ENCODE data around the gene TECPR2.

TECPR2 gene

DNA sequence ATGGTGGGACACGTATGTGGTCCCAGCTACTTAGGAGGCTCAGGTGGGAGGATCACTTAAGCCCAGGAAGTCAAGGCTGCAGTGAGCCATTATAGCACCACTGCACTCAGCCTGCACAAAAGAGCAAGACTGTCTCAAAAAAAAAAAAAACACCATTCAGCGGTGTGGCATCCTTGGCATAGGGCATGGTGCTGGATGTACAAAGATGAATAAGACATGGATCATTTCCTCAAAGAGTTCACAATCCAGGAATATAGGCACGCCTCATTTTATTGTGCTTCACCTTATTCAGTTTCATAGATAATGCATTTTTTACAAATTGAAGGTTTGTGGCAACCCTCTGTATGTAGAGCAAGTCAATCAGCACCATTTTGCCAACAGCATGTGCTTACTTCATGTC is 6.5 kb upstream of the TECPR2 start:
- no peak for TF ChIP-seq TAF1 (IDR thresholded peaks at IDR 0.05; ENCODE audit: borderline replicate concordance, insufficient read depth, low read length)
- TF ChIP-seq, protein P1, sequence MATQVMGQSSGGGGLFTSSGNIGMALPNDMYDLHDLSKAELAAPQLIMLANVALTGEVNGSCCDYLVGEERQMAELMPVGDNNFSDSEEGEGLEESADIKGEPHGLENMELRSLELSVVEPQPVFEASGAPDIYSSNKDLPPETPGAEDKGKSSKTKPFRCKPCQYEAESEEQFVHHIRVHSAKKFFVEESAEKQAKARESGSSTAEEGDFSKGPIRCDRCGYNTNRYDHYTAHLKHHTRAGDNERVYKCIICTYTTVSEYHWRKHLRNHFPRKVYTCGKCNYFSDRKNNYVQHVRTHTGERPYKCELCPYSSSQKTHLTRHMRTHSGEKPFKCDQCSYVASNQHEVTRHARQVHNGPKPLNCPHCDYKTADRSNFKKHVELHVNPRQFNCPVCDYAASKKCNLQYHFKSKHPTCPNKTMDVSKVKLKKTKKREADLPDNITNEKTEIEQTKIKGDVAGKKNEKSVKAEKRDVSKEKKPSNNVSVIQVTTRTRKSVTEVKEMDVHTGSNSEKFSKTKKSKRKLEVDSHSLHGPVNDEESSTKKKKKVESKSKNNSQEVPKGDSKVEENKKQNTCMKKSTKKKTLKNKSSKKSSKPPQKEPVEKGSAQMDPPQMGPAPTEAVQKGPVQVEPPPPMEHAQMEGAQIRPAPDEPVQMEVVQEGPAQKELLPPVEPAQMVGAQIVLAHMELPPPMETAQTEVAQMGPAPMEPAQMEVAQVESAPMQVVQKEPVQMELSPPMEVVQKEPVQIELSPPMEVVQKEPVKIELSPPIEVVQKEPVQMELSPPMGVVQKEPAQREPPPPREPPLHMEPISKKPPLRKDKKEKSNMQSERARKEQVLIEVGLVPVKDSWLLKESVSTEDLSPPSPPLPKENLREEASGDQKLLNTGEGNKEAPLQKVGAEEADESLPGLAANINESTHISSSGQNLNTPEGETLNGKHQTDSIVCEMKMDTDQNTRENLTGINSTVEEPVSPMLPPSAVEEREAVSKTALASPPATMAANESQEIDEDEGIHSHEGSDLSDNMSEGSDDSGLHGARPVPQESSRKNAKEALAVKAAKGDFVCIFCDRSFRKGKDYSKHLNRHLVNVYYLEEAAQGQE (IDR thresholded peaks at IDR 0.05; ENCODE audit: insufficient read depth in 1 of 2, low read depth in 2 of 2, low read length in 2 of 2), result no peak
- no peak for TF ChIP-seq SIN3A (IDR thresholded peaks at IDR 0.05; ENCODE audit: borderline replicate concordance, insufficient read depth, low read length)
- no peak for TF ChIP-seq POLR2AphosphoS5 (IDR thresholded peaks at IDR 0.05; ENCODE audit: low read depth, low read length)
- TF ChIP-seq FOXP2 (optimal IDR thresholded peaks at IDR 0.05; ENCODE audit: borderline replicate concordance, extremely low read depth, extremely low read length, insufficient read depth), result no peak

DNA sequence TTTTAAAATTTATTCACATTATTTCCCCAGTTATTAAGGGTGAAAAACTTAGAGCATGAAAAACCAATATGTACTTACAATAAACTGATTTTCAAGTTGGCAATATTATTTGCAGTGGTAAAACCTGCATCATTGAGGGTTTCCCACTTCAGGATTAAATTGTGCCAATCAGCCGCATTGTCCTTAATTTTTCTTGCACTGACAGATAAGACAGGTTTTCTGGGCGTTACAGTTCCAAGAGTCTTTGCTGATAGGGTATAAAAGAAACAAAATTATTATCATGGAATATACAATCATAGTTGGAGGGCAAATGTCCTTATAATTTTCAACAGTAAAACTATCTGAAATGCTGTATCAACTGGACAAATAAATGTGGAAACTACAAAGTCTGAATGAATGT is 3.4 kb upstream of the TECPR2 start:
- TF ChIP-seq POLR2AphosphoS5 (IDR thresholded peaks at IDR 0.05; ENCODE audit: low read depth, low read length) (no peak), SIN3A (IDR thresholded peaks at IDR 0.05; ENCODE audit: borderline replicate concordance, insufficient read depth, low read length) (no peak), FOXP2 (optimal IDR thresholded peaks at IDR 0.05; ENCODE audit: borderline replicate concordance, extremely low read depth, extremely low read length, insufficient read depth) (no peak), TAF1 (IDR thresholded peaks at IDR 0.05; ENCODE audit: borderline replicate concordance, insufficient read depth, low read length) (no peak)
- TF ChIP-seq, protein P1 (IDR thresholded peaks at IDR 0.05; ENCODE audit: insufficient read depth in 1 of 2, low read depth in 2 of 2, low read length in 2 of 2), result no peak

DNA sequence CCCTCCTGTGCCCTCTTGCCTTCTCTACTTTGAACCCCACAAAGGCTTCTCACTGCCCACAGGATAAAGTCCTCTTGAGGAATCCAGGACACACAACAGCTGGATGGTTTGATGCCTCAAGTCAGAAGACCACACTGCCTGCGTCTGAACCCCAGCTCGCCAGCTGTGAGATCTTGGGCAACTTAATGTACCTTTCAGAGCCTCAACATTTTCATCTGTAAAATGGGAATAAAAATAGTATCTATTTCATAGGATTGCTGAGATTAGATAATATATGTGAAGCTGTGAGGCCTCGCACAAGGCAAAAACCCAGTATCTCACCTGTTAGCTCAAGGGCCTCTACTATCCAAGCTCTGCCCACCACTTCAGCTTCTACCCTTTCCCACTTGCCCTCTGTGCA is 2.4 kb upstream of the TECPR2 start:
- no peak for TF ChIP-seq TAF1 (IDR thresholded peaks at IDR 0.05; ENCODE audit: borderline replicate concordance, insufficient read depth, low read length)
- TF ChIP-seq FOXP2 (optimal IDR thresholded peaks at IDR 0.05; ENCODE audit: borderline replicate concordance, extremely low read depth, extremely low read length, insufficient read depth), result no peak

DNA sequence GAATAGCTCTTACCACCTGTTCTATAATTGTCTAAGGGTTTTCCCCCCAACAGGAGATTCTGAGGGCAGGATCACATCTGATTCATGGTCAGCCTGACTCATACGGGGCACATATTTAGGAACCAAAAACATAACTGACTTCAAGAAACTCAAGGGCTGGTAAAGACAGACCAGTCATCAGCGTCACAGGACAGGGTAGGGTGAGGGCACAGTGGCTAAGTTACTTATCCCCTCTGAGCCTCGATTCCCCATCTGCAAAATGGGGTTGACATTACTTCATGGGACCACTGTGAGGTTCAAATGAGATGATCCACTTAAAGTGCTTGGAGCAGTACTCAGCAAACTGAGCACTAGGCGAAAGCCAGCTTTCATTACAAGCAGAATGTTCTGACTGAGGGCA is 657 bp upstream of the TECPR2 start:
- TF ChIP-seq TAF1 (IDR thresholded peaks at IDR 0.05; ENCODE audit: borderline replicate concordance, insufficient read depth, low read length) (no peak), POLR2AphosphoS5 (IDR thresholded peaks at IDR 0.05; ENCODE audit: low read depth, low read length) (no peak), SIN3A (IDR thresholded peaks at IDR 0.05; ENCODE audit: borderline replicate concordance, insufficient read depth, low read length) (no peak), FOXP2 (optimal IDR thresholded peaks at IDR 0.05; ENCODE audit: borderline replicate concordance, extremely low read depth, extremely low read length, insufficient read depth) (no peak)
- TF ChIP-seq, protein P1 (IDR thresholded peaks at IDR 0.05; ENCODE audit: insufficient read depth in 1 of 2, low read depth in 2 of 2, low read length in 2 of 2), result no peak

DNA sequence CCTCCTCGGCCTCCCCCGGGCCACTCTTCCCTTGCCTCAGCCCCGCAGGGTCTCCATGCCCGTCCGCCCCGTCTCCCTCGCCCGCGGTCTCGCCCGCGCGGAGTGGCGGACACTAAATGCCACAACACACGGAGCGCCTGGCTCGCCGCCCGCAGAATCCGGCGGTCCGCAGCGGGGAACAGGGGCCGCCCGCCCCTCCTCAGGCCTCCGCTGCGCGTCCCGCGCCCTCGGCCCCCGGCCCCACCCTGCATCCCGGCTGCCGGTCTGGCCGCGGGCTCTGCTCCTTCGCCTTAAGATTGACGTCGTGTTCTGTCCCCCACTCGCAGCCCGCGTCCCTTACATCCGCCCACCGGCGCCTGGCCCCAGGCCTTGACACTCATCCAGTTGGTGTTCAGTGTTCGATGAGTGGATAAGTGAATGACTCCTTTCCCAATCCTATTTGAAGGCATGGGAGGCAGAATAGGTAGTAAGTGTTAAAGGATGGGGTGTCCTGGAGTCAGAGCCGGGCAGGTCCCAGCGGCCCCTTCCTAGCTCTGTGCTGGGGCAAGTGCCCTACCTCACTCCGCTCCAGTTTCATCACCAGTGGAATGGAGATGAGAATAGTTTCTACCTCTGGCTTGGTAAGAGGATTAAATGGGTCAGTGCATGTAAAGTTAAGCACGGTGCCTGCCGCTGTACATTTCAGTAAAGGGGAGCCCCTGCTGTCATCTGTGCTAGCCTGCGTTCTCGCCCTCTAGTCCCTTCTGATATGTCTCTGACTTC is 622 bp downstream of the TECPR2 start:
- TF ChIP-seq TAF1 (IDR thresholded peaks at IDR 0.05; ENCODE audit: borderline replicate concordance, insufficient read depth, low read length), result no peak
- TF ChIP-seq POLR2AphosphoS5 (IDR thresholded peaks at IDR 0.05; ENCODE audit: low read depth, low read length), result no peak
- TF ChIP-seq FOXP2 (optimal IDR thresholded peaks at IDR 0.05; ENCODE audit: borderline replicate concordance, extremely low read depth, extremely low read length, insufficient read depth), result no peak
- TF ChIP-seq, protein P1 (IDR thresholded peaks at IDR 0.05; ENCODE audit: insufficient read depth in 1 of 2, low read depth in 2 of 2, low read length in 2 of 2), result no peak
- TF ChIP-seq SIN3A (IDR thresholded peaks at IDR 0.05; ENCODE audit: borderline replicate concordance, insufficient read depth, low read length), result no peak
